HTR-8/SVneo (cell line): Measurements from ENCODE around the gene AGO3.

Experiments used
- DNase-seq: peaks from one replicate; pipeline ENCODE4 v3.0.0; 2011; ENCODE audit warnings: low spot score, mixed read lengths; ENCODE audit not compliant: insufficient read length
- FAIRE-seq: peaks from 2 replicates; lab custom pipeline; 2011; peaks lifted over from hg19 to GRCh38; lab: Jason Lieb, UNC

Gene AGO3

DNA sequence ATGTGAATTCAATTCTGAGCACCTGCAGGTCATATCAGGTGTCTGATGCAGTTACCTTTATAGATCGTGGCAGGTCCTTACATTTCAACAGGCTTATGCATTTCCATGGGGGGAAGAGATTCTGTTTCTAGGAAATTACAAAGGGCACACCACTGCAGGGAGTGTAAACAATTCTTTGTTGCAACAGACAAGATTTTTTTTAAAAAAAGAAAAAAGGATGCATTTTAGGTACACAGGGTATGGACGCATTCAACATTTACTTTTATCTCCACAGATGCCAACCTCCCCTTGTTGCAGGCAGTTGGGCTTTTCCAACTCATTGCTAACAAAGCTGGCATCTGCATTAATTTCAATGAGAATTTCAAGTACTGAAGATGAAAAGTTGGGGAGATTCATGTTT is 139.4 kb downstream of the AGO3 start:
- DNase-seq, result no peak

DNA sequence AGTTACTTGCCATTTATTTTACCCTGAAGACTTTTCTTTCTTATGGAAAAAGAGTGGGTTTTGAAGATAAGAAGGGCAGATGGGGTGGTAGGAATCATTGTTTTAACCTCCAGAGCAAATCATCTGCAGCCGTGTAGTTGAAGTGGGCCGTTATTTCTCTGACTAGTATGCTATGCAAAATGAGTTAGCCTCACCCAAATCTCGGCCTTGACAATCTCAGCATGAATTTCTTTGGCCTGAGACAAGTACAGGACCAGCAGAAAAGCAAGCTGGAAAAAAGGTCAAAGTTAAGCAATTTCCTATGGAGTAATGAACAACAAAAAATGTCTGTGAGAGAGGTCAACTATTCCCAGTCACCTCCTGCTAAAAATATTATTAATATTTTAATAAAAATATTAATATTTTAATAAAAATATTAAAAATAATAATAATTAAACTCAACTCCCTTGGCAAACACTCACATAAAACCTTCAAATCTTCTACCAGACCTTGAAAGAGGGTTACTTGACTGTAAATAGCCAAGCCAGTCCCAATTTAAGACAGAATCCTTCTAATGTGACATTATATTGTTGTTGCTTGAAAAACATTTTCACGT is 146.2 kb downstream of the AGO3 start:
- no peak for FAIRE-seq
- DNase-seq, result no peak

More for the DNA sequence above, 139.4 kb downstream of the AGO3 start:
- no peak for FAIRE-seq

DNA sequence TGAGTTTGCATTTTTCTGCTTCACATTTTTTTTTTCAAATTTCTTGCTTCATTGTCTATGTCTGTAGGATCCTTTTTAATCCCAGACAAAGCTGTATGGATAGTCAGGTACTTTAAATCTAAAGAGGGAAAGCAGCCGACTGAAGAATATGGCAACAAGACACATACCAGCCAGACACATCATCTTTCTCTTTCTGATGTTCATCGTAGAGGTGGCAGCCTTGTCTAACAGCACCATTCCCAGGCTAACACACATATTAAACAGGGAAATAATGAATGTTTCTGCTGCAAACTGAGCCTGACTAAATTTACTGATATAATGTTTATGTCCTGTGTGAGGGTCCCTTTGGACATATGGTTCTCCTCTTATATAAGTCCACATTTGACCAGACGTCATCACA is 149.3 kb downstream of the AGO3 start:
- no peak for DNase-seq
- no peak for FAIRE-seq

DNA sequence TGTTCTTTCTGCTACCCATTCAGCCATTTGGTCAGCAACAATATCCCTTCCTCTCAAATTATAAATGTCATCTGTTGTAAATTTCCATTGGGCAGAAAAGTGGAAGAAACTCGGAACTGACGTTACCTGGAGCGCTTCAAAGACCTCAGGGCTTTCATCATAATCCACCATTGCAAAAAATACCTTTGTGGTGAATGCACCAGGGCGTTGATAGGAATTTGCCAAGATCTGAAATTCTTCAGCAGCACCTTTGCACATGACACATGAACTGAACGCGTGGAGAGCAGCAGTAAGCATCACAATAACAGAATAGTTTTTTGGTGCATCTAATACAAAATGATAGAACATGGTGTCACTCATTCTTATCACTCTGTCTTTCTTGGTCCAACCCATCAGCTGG is 149.9 kb downstream of the AGO3 start:
- FAIRE-seq, result no peak
- DNase-seq, result no peak

DNA sequence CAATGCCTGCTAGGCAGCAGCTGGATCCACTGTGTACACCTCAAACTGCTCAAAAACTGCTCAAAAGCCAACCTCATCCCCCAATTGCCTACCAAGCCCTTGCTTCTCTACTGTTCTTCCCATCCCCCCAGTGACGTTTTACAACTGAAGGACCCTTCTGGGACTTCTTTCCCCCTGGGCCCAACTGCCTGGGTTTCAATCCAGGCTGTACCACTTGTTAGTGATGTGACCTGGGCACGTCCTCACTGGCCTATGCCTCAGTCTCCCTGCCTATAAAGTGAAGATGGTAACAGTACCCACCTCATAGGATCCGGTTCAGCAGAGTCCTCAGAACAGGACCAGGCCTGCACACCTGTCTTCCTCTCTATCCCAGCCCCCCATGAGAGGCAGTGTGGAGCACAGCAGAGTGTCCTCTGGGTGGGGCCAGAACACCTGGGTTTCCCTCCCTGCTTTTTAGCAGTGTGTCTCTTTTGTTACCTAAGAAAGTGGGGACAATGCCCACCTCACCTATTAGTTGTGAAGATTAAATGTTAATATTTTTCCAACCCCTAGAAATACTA is 151.1 kb downstream of the AGO3 start:
- DNase-seq, result no peak
- FAIRE-seq, result no peak

DNA sequence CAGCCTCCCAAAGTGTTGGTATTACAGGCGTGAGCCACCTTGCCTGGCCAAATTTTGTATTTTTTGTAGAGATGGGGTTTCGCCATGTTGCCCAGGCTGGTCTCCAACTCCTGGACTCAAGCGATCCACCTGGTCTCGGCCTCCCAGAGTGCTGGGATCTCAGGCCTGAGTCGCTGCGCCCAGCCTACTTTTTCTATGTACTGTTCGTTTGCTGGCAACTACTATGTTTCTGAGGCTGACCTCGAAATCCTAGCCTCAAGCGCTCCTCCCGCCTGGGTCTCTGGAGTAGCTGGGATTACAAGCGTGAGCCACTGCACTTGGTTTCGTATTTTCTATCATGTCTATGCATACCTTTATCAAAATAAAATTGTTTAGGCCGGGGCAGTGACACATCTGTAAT is 152.3 kb downstream of the AGO3 start:
- no peak for DNase-seq
- no peak for FAIRE-seq

DNA sequence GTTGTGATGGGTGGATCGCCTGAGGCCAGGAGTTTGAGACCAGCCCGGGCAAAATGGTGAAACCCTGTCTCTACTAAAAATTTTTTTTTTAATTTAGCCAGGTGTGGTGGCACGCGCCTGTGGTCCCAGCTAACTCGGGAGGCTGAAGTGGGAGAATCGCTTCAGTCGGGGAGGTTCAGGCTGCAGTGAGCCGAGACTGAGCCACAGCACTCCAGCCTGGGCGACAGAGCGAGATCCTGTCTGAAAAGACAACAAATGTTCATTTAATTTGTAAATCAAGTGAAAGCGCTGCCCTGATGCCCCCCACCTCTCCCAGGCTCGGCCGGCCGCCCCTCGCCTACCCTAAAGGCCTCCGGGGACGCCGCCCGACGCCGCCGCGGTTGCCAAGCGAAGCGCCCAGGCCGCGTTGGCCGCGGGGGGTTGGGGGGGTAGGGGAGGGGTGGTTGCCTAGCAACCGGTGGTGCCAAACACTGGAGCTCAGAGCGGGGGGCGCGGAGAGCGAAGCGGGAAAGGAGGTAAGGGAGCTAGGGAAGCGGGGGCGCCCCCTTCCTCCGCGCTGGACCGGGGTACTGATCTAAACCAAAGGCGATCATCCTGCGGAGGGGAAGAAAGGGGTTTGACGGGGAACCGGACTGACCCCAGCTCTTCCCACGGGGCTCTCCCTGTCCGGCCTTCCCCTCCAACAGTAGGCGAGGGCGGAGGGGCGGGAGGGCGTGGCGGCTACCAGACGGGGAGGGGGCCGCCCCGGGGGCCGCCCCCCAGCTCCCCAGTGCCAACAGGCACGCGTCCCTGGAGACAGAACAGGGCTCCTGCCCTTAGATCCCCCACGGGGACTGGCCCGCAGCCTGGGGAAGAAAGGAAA is 153.0 kb downstream of the AGO3 start, which contains the start of gene TEKT2:
TSS of gene TEKT2 (plus strand) at position 460 of the 862 bp plus-strand sequence. CDS start 828 bp downstream, outside the sequence.
- DNase-seq, result no peak
- no peak for FAIRE-seq

DNA sequence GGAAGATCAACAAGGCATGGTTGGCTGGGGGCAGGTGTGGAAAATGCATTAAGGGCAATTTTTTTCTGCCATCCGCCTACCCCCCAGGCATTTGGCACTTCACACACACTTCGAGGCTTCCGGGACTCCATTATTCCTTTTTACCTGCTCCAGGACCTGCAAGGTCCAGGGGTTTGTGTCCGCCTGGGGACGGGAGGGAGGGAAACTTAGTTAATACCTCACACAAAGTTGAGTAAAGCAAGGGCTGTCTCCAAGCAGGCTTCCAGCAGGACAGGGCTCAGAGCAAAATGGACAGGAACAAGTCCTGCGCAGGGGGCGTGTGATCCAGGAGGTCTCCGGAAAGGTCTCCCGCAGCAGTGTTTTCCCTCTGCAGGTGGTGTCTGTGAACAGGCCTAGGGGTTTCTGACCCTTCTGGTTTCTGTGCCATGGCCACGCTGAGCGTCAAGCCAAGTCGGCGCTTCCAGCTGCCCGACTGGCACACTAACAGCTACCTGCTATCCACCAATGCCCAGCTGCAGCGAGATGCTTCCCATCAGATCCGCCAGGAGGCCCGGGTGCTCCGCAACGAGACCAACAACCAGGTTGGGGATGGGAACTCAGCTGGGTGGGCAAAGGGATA is 153.7 kb downstream of the AGO3 start:
- FAIRE-seq (no peak), DNase-seq (no peak)

DNA sequence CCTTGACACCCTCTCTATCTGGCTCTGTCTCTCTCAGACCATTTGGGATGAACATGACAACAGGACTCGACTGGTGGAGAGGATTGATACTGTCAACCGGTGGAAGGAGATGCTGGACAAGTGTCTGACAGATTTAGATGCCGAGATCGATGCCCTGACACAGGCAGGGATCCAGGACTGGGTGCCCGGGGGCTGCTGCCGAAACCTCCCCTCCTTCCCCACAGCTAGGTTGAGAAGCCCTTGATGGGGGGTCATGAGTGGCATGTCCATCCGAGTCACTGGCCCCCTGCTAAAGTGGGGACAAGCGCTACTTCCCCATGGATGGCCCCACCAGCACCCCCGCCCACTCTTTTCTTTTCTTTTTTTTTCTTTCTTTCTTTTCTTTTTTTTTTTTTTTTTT is 154.2 kb downstream of the AGO3 start:
- DNase-seq, result no peak

DNA sequence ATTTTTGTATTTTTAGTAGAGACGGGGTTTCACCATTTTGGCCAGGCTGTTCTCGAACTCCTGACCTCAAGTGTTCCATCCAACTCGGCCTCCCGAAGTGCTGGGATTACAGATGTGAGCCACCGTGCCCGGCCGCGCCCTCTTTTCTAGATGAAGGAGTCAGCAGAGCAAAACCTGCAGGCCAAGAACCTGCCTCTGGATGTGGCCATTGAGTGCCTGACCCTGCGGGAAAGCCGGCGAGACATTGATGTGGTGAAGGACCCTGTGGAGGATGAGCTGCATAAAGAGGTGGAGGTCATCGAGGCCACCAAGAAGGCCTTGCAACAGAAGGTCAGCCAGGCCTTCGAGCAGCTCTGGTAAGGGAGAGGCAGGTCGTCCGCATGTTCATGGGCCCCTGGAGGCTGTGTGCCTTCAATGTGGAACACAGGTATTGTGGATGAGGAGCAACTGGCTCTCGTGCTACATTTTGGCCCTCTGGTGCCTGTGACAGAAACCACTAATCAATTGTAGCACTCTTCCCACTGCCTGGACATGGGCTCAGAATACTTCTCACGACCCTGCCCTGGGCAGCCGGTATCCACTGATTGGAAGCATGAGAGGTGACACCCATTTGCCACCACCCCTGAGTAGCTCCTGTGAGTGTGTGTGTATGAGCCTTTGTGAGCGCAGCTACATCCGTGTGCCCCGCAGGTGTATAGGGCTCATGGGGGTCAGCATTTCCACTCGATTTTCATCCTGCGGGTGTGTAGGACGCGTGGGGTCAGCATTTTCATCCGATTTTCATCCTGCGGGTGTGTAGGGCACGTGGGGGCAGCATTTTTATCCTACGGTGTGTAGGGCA is 155.0 kb downstream of the AGO3 start:
- DNase-seq (no peak), FAIRE-seq (no peak)

More for the DNA sequence above, 154.2 kb downstream of the AGO3 start:
- no peak for FAIRE-seq

DNA sequence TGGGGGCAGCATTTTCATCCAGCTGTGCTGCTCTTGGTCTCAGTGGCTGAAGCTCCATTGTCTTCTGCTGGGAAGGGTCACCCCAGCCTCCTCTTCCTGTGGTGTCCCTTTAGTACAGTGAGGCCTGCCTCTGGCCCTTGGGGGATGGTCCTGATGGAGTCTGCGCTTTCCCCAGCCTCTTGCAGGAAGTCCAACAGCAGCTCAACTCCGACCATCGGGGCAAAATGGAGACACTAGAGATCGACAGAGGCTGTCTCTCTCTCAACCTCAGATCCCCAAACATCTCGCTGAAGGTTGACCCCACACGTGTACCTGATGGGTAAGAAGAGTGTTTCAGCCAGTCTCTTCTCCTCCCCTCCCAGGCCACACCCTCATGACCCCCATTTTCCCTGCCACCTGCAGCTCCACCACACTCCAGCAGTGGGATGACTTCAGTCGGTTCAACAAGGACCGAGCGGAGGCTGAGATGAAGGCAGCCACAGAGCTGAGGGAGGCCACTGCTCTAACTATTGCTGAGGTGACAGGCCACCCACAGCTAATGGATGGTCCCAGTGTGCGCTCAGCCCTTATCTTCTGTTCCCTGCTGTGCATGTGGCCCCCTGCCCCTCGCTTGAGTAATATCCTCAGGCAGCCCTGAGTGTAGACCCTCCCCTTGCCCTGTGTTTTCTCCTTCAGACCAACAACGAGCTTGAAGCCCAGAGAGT is 155.8 kb downstream of the AGO3 start:
- DNase-seq (no peak), FAIRE-seq (no peak)

DNA sequence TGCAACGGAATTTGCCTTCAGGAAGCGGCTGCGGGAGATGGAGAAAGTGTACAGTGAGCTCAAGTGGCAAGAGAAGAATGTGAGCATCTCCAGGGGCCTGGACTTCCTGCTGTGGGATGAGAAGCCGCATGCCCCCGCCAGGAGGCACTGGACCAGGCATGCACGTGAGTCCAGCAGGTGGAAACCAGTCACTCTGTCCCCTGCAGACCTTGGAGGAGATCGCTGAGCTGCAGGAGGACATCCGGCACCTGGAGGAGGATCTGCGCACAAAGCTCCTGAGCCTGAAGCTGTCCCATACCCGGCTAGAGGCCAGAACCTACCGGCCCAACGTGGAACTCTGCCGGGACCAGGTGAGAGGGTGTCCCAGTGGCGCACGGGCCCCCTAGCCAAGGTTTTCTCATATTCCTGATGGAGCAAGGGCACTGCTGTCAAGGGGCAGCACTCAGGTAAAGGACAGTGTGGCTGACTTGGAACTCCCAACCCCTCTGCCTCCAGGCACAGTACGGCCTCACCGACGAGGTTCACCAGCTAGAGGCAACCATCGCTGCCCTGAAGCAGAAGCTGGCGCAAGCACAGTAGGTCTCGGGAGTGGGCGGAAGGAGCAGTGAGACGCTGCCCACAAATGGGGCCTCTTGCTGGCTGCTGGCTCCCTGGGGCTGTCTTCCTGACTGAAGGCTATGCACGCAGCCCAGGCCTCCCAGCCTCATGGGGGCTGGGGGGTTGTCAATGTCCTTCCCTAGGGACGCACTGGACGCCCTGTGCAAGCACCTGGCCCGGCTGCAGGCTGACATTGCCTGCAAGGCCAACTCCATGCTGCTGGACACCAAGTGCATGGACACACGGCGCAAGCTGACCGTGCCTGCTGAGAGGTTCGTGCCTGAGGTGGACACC is 156.6 kb downstream of the AGO3 start:
- FAIRE-seq (no peak), DNase-seq (no peak)

DNA sequence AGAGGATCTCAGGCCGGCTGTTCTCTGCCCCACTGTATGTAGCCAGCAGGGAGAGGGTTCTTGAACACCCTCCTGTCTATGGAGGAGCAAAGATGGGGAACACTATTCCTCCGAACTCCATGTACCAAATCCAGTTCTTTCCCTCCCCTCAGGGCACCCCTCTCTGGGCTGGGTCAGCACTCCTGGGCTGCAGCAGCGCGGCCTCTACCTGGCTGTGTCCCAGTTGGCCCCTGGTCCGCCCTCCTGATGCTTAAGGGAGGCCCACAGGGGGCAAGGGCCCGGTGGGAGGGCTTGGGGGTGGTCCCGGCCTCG is 157.3 kb downstream of the AGO3 start:
- DNase-seq (no peak), FAIRE-seq (no peak)

DNA sequence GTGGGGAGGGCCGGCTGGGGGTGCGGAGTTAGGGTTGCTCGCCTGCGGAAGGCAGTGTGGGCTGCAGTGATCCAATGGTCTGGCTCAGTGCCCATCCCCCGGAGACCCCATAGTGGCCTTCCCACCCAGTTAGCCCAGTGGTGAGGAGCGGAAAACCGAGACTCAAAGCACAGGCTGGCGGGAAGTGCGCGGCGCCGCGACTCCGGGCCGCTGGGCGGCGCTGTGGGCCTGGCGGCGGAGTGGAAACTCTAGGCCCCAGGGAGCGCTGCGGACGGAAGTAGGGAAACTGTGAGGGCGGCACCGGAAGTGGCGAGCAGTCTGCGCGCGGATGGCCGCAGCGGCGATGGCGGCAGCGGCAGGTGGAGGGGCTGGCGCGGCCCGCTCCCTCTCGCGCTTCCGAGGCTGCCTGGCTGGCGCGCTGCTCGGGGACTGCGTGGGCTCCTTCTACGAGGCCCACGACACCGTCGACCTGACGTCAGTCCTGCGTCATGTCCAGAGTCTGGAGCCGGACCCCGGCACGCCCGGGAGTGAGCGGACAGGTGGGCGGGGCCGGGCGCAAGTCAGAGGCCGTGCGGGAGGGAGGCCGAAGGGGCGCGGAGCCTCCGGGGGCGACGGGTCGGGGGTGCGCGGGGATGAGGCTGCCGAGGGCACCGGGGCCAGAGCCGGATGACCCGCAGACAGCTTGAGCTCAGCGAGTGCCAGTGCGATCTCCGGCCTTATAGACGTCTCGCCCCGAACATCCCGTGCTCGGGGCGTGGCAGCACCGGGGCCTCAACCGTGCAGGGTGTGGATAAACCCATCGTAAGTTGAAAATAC is 157.9 kb downstream of the AGO3 start, which contains the start of gene ADPRS:
TSS of gene ADPRS (plus strand) at position 316 of the 816 bp plus-strand sequence. CDS start at position 329, 13 bp downstream.
- FAIRE-seq (peak; percentile 65), DNase-seq (peak; percentile 84)

DNA sequence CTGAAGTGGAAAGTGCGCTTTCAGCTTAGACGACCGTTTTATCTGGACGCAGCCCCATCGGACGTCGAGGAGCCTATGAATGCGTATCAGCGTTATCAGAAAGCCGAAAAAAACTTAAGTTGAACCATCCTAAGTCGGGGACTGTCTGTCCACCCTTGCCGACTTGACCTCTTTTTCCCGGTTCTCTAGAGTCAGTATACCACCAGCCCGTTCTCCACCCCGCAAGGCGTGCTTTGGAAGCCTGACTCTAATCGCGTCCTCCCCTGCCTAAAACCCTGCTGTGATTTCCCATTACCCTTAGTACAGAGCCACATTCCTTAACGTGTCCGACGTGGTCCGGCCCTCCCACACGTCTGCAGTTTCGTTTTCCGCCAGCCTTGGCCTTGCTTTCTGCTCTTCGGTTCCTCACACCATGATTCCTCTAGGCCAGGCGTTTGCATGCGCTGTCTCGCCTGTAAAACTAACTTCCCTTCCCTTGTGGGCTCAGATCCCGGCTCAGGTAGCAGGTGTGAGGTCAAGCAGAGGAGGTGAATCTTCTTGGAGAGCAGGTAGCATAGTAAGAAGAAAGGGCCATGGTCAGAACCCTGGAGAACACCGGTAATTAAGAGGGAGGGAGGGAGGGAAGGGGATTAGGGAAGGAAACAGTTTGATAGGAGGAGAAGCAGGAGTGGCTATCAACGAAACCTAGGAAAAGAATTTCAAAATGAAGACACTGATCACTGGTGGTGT is 158.7 kb downstream of the AGO3 start:
- FAIRE-seq (no peak), DNase-seq (no peak)

DNA sequence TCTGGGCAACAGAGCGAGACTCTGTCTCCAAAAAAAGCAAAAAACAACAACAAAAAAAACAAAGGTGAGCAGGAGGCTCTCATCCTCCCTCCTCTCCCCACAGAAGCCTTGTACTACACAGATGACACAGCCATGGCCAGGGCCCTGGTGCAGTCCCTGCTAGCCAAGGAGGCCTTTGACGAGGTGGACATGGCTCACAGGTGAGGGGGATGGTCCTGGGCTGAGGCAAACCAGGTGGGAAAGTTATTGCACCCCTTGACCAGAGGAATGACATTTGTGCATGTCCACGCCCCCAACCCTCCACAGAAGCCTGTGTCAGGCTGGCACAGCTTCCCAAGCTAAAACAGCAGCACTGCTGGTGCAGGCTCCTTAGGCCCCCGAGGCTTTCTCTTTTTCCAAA is 160.2 kb downstream of the AGO3 start:
- FAIRE-seq (no peak), DNase-seq (no peak)

DNA sequence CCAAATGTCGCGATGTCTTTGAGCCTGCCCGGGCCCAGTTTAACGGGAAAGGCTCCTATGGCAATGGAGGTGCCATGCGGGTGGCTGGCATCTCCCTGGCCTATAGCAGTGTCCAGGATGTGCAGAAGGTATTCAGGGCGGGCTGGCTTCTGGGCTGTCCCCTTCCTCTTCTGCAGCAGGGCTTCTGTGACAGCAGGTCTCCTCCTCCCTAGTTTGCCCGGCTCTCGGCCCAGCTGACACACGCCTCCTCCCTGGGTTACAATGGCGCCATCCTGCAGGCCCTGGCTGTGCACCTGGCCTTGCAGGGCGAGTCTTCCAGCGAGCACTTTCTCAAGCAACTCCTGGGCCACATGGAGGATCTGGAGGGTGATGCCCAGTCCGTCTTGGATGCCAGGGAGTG is 160.8 kb downstream of the AGO3 start:
- FAIRE-seq (no peak), DNase-seq (no peak)
